Right lobe of liver (tissue), 4 donors: ENCODE data around the gene COL5A1.

ENCODE experiments used
- CTCF ChIP-seq, 4 donors: fragments of 200-600 bp in 3 of 4; fragments of 450-650 bp in 1 of 4; IDR thresholded peaks; one replicate each; pipeline versions ENCODE4 v1.5.1 to v1.8.0; 2016 to 2022; ENCODE audit warnings: antibody characterized with exemption in 4 of 4, mild to moderate bottlenecking in 2 of 4
- POLR2A ChIP-seq: fragments of 450-650 bp; IDR thresholded peaks from one replicate; pipeline ENCODE4 v1.6.1; 2017; ENCODE audit warnings: antibody characterized with exemption, mild to moderate bottlenecking
- donor health status: DM: no; HTN: no; CAD: no.
- donor health status: DM: no; HTN: no; CAD: no.
- donor health status: DM: no; HTN: yes; CAD: no.

- no peak for TF ChIP-seq CTCF (IDR thresholded peaks at IDR 0.05)
- TF ChIP-seq POLR2A = no peak
Measured at GRCh38 chr9:134851020-134851419, 209.4 kb downstream of the COL5A1 start.
